Mesodermal cell (in vitro differentiated cells): Measurements from ENCODE around the gene SLC1A2.

Source experiments
- H3K27ac ChIP-seq: 2 replicates; pipeline ENCODE4 v1.7.0; 2013; ENCODE audit warnings: mild to moderate bottlenecking, low read depth, low read length, moderate library complexity; ENCODE audit not compliant: severe bottlenecking
- H3K36me3 ChIP-seq: 2 replicates; pipeline ENCODE4 v1.7.1; 2013; ENCODE audit warnings: mild to moderate bottlenecking, low read length, moderate library complexity; ENCODE audit not compliant: control insufficient read depth, insufficient read depth
- H3K4me1 ChIP-seq: one replicate; pipeline ENCODE4 v1.7.1; 2013; ENCODE audit warnings: mild to moderate bottlenecking, low read length; ENCODE audit not compliant: insufficient read depth, control insufficient read depth, poor library complexity, severe bottlenecking
- H3K4me3 ChIP-seq: 2 replicates; pipeline ENCODE4 v1.7.0; 2013; ENCODE audit warnings: low read length, control low read depth, mild to moderate bottlenecking; ENCODE audit not compliant: insufficient read depth, poor library complexity, severe bottlenecking; ENCODE audit errors: extremely low read depth
- H3K9me3 ChIP-seq: 2 replicates; pipeline ENCODE4 v1.7.1; 2013; ENCODE audit warnings: mild to moderate bottlenecking, low read length, moderate library complexity; ENCODE audit not compliant: control insufficient read depth
- WGBS, 2 experiments: methylation state at CpG; one replicate each; pipeline ENCODE4 v1.1.5; 2013; ENCODE audit warnings: missing lambda C conversion rate in 2 of 2; ENCODE audit not compliant: insufficient coverage in 2 of 2; 5-methylcytosine and 5-hydroxymethylcytosine counted together

Gene SLC1A2

DNA sequence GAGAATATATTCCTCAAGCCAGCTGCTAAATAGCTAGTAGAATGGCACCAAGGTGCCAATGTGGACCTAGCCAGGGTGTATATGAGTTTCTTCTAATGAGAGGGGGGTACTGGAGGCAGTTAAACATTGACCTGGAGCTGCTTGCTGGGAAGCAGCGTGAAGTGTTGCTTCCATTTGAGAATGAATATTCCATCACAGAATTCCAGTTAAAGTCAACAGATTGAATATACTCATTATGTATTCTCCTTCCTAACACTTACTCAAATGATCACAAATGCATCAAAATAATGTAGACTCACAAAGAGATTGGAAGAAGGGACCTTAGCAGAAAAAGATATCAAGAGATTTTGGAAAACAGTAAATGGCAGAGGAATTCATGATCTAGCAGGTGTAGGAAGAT is 178.3 kb downstream of the SLC1A2 start:
- Histone ChIP-seq H3K9me3 (no peaks in the 10 kb centered on the region), H3K36me3 (no peaks in the 10 kb centered on the region), H3K27ac (no peak overlapping the region), H3K4me3 (no peak overlapping the region), H3K4me1 (no peaks in the 10 kb centered on the region)
- WGBS, 2 experiments, result 80% methylated on average over 1 of the region's 1 CpG; no CpG with 5 or more reads in 1 of the 2 experiments

DNA sequence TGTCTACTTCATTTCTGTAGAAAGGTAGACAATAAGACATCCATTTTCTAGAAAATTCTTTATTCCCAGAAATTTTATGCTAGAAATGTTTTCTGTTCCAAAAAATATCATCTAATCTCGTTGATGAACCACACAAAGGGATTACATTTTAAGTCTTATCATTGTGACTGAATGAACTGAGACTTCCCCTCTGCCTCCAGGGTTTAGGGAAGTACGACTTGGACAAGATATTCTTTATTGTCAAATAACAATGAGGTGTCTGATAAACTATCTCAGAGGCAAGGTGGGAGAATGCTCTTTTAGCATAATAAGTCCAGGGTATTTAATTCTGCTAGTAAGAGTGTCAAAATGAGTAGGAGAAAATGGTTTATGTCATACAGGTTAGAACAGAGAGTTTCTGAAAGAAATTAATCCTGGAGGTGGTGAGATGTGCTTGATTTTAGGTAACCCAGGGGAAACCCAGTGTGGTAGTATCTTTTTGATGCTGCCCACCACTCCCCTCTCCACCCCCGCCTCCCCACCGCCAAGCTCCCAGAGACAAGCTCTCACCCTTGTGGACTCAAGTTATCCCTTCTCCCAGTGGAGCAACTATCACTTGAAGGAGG is 179.8 kb downstream of the SLC1A2 start:
- no peaks in the 10 kb centered on the region for H3K9me3 ChIP-seq
- no peaks in the 10 kb centered on the region for H3K36me3 ChIP-seq
- no peak overlapping the region for H3K4me3 ChIP-seq
- H3K27ac ChIP-seq, result no peak overlapping the region
- WGBS, 2 experiments, result 83% methylated on average over 1 of the region's 4 CpGs; no CpG with 5 or more reads in 1 of the 2 experiments
- H3K4me1 ChIP-seq, result no peaks in the 10 kb centered on the region

DNA sequence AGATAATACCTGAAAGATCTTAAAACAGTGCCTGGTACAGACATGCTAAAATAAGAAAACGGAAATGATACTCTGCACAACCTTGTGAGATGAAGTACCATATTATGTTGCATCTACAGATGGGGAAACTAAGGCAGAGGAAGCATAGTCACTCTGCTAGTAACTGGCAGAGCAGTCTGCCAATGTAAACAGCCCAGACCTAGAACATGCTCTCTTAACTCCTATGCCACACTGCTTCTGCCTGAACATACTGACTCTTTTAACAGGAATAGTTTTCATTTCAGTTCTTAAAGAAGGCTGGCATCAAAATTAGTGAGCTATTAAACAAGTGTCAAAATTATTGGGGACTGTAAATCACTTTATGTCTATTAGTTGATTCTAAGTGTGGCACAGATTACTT is 180.5 kb downstream of the SLC1A2 start:
- no peak overlapping the region for H3K4me3 ChIP-seq
- no peaks in the 10 kb centered on the region for H3K36me3 ChIP-seq
- H3K4me1 ChIP-seq, result no peaks in the 10 kb centered on the region
- no peak overlapping the region for H3K27ac ChIP-seq
- WGBS, 2 experiments, result 78 to 88% methylated on average over 1 of the region's 1 CpG
- H3K9me3 ChIP-seq, result no peaks in the 10 kb centered on the region

GRCh38 chr11:35237860-35238715 is 181.3 kb downstream of the SLC1A2 start:
- H3K4me3 ChIP-seq, result no peak overlapping the region
- H3K36me3 ChIP-seq, result no peaks in the 10 kb centered on the region
- no peaks in the 10 kb centered on the region for H3K9me3 ChIP-seq
- H3K4me1 ChIP-seq, result no peaks in the 10 kb centered on the region
- no peak overlapping the region for H3K27ac ChIP-seq
- WGBS, 2 experiments, result 56 to 61% methylated on average over 7 to 11 of the region's 15 CpGs

DNA sequence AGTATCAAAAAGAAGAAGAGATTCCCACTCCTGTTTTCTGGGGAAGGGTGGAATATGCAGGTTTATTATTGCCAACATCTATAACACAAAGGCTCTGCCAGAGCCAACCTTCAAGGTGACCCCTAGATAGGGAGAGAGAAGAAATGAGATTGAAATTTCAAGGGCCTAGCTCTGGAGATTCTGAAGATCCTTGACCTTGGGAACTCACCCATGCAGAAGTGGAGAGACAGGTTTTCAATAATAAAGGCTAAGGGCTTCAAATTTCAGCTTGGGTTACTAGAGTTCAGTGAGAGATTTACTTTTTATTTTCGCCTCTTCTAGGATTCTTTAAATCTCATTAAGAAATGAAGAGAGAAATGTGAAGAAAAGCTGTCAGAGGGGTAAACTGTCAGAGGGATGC is 182.0 kb downstream of the SLC1A2 start:
- H3K27ac ChIP-seq, result no peak overlapping the region
- no peak overlapping the region for H3K4me3 ChIP-seq
- H3K36me3 ChIP-seq, result no peaks in the 10 kb centered on the region
- WGBS, 2 experiments, result 100% methylated on average over 1 of the region's 1 CpG; no CpG with 5 or more reads in 1 of the 2 experiments
- no peaks in the 10 kb centered on the region for H3K9me3 ChIP-seq
- no peaks in the 10 kb centered on the region for H3K4me1 ChIP-seq

DNA sequence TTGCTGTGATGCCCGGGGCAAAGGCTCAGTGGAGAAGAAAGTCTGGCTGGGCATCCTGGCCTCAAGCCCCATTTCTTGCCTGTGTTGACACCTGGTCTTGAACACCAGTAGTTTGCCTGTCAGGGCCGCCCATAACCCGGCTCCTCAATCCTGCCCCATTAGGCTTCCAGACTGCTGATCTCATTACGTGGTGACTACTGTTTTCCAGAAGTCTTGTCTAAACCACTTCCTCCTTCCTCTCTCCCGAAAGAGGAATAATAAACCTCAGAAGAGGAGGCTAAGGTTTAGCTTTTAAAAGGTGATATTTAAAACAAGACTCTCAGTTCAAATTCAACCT is 182.7 kb downstream of the SLC1A2 start:
- Histone ChIP-seq H3K27ac (no peak overlapping the region), H3K36me3 (peaks cover under 1% of the 10 kb centered on the region), H3K4me1 (no peaks in the 10 kb centered on the region), H3K9me3 (no peaks in the 10 kb centered on the region), H3K4me3 (no peak overlapping the region)
- 94 to 95% methylated on average over 3 to 4 of the region's 5 CpGs for WGBS, 2 experiments

- Histone ChIP-seq H3K4me3 (no peak overlapping the region), H3K9me3 (no peaks in the 10 kb centered on the region), H3K27ac (no peak overlapping the region), H3K36me3 (peaks cover 5% of the 10 kb centered on the region), H3K4me1 (no peaks in the 10 kb centered on the region)
- WGBS, 2 experiments, result 88 to 100% methylated on average over 1 to 2 of the region's 4 CpGs
Measured at GRCh38 chr11:35235936-35236666, 183.3 kb downstream of the SLC1A2 start.

GRCh38 chr11:35235498-35235897 is 183.9 kb downstream of the SLC1A2 start:
- no peak overlapping the region for H3K27ac ChIP-seq
- H3K36me3 ChIP-seq, result peaks cover 11% of the 10 kb centered on the region
- H3K9me3 ChIP-seq, result no peaks in the 10 kb centered on the region
- no CpG with 5 or more reads among the region's 1 CpG for WGBS, 2 experiments
- no peak overlapping the region for H3K4me3 ChIP-seq
- no peaks in the 10 kb centered on the region for H3K4me1 ChIP-seq

- no peak overlapping the region for H3K27ac ChIP-seq
- 83% methylated on average over 1 of the region's 2 CpGs; no CpG with 5 or more reads in 1 of the 2 experiments for WGBS, 2 experiments
- H3K4me1 ChIP-seq, result no peaks in the 10 kb centered on the region
- H3K36me3 ChIP-seq, result peaks cover 15% of the 10 kb centered on the region
- H3K4me3 ChIP-seq, result no peak overlapping the region
- H3K9me3 ChIP-seq, result no peaks in the 10 kb centered on the region
Measured at GRCh38 chr11:35235157-35235468, 184.2 kb downstream of the SLC1A2 start.

GRCh38 chr11:35234460-35235156 is 184.8 kb downstream of the SLC1A2 start:
- no peak overlapping the region for H3K4me3 ChIP-seq
- H3K36me3 ChIP-seq, result peaks cover 20% of the 10 kb centered on the region
- H3K9me3 ChIP-seq, result no peaks in the 10 kb centered on the region
- no peak overlapping the region for H3K27ac ChIP-seq
- no peaks in the 10 kb centered on the region for H3K4me1 ChIP-seq
- 80 to 88% methylated on average over 2 to 3 of the region's 3 CpGs for WGBS, 2 experiments
